ENCODE measurements around the gene B3GALT6.

DNA sequence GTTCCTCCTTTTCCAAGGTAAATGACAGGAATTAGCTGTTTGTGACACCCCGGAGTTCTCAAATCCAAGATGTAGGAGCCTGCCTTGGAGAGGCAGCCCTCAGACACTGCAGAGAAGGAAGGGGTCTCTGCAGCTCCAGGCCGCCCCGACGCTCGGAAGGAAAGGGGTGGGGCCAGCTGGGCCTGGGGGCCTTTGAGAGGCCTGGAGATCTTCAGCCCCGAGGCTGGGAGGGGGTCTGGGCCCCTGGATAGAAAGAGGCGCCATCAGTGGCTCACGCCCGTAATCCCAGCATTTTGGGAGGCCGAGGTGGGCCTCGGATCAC is 24.5 kb upstream of the B3GALT6 start:
- TF ChIP-seq, protein P1, sequence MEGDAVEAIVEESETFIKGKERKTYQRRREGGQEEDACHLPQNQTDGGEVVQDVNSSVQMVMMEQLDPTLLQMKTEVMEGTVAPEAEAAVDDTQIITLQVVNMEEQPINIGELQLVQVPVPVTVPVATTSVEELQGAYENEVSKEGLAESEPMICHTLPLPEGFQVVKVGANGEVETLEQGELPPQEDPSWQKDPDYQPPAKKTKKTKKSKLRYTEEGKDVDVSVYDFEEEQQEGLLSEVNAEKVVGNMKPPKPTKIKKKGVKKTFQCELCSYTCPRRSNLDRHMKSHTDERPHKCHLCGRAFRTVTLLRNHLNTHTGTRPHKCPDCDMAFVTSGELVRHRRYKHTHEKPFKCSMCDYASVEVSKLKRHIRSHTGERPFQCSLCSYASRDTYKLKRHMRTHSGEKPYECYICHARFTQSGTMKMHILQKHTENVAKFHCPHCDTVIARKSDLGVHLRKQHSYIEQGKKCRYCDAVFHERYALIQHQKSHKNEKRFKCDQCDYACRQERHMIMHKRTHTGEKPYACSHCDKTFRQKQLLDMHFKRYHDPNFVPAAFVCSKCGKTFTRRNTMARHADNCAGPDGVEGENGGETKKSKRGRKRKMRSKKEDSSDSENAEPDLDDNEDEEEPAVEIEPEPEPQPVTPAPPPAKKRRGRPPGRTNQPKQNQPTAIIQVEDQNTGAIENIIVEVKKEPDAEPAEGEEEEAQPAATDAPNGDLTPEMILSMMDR (IDR thresholded peaks at IDR 0.05; ENCODE audit: low read length), result no peak
- no peak for TF ChIP-seq EZH2 (optimal IDR thresholded peaks at IDR 0.05; ENCODE audit: low read depth, low read length)
- TF ChIP-seq EZH2phosphoT487 (IDR thresholded peaks at IDR 0.05; ENCODE audit: low read length), result no peak
